ENCODE measurements around the gene EHMT1.

The EHMT1 gene

GRCh38 chr9:137836151-137836830, 217.5 kb downstream of the EHMT1 start:
- Histone ChIP-seq H3K4me1 (ENCODE audit: control insufficient read depth in 1 of 2, insufficient read depth in 2 of 2, low read length in 2 of 2) (no peaks in the 10 kb centered on the region), H3K27ac (ENCODE audit: low read depth, low read length) (no peak overlapping the region), H3K9ac (ENCODE audit: low read depth in 1 of 2, low read length in 2 of 2) (no peak overlapping the region), H3K4me3 (ENCODE audit: low read depth in 1 of 2, low read length in 2 of 2) (no peak overlapping the region), H3K27me3 (ENCODE audit: control insufficient read depth in 1 of 2, insufficient read depth in 2 of 2, low read length in 2 of 2) (no peaks in the 10 kb centered on the region), H3K9me3 (ENCODE audit: control insufficient read depth in 1 of 2, low read length in 2 of 2) (no peaks in the 10 kb centered on the region), H3K36me3 (ENCODE audit: control insufficient read depth in 1 of 2, insufficient read depth in 2 of 2, low read length in 2 of 2) (peaks cover 20 to 50% of the 10 kb centered on the region in 2 donors)

- Histone ChIP-seq H3K36me3 (ENCODE audit: control insufficient read depth in 1 of 2, insufficient read depth in 2 of 2, low read length in 2 of 2) (peaks cover 20 to 50% of the 10 kb centered on the region in 2 donors), H3K27ac (ENCODE audit: low read depth, low read length) (no peak overlapping the region), H3K4me3 (ENCODE audit: low read depth in 1 of 2, low read length in 2 of 2) (no peak overlapping the region)
These were observed 218.0 kb downstream of the EHMT1 start for GRCh38 chr9:137836831-137837241.

GRCh38 chr9:137837345-137838278, 218.8 kb downstream of the EHMT1 start:
- H3K27me3 ChIP-seq (ENCODE audit: control insufficient read depth in 1 of 2, insufficient read depth in 2 of 2, low read length in 2 of 2) = no peaks in the 10 kb centered on the region
- no peaks in the 10 kb centered on the region for H3K9me3 ChIP-seq (ENCODE audit: control insufficient read depth in 1 of 2, low read length in 2 of 2)
- peaks cover 20 to 43% of the 10 kb centered on the region in 2 donors for H3K36me3 ChIP-seq (ENCODE audit: control insufficient read depth in 1 of 2, insufficient read depth in 2 of 2, low read length in 2 of 2)
- H3K9ac ChIP-seq (ENCODE audit: low read depth in 1 of 2, low read length in 2 of 2) = no peak overlapping the region
- H3K4me1 ChIP-seq (ENCODE audit: control insufficient read depth in 1 of 2, insufficient read depth in 2 of 2, low read length in 2 of 2) = no peaks in the 10 kb centered on the region
- H3K4me3 ChIP-seq (ENCODE audit: low read depth in 1 of 2, low read length in 2 of 2) = no peak overlapping the region
- H3K27ac ChIP-seq (ENCODE audit: low read depth, low read length) = no peak overlapping the region

More at GRCh38 chr9:137836831-137837241, 218.0 kb downstream of the EHMT1 start:
- Histone ChIP-seq H3K27me3 (ENCODE audit: control insufficient read depth in 1 of 2, insufficient read depth in 2 of 2, low read length in 2 of 2) (no peaks in the 10 kb centered on the region), H3K4me1 (ENCODE audit: control insufficient read depth in 1 of 2, insufficient read depth in 2 of 2, low read length in 2 of 2) (no peaks in the 10 kb centered on the region), H3K9me3 (ENCODE audit: control insufficient read depth in 1 of 2, low read length in 2 of 2) (no peaks in the 10 kb centered on the region), H3K9ac (ENCODE audit: low read depth in 1 of 2, low read length in 2 of 2) (no peak overlapping the region)

GRCh38 chr9:137838576-137838975, 219.8 kb downstream of the EHMT1 start:
- no peaks in the 10 kb centered on the region for H3K9me3 ChIP-seq (ENCODE audit: control insufficient read depth in 1 of 2, low read length in 2 of 2)
- no peak overlapping the region for H3K9ac ChIP-seq (ENCODE audit: low read depth in 1 of 2, low read length in 2 of 2)
- no peak overlapping the region for H3K27ac ChIP-seq (ENCODE audit: low read depth, low read length)
- no peaks in the 10 kb centered on the region for H3K4me1 ChIP-seq (ENCODE audit: control insufficient read depth in 1 of 2, insufficient read depth in 2 of 2, low read length in 2 of 2)
- peaks cover 20 to 34% of the 10 kb centered on the region in 2 donors for H3K36me3 ChIP-seq (ENCODE audit: control insufficient read depth in 1 of 2, insufficient read depth in 2 of 2, low read length in 2 of 2)
- no peak overlapping the region for H3K4me3 ChIP-seq (ENCODE audit: low read depth in 1 of 2, low read length in 2 of 2)
- H3K27me3 ChIP-seq (ENCODE audit: control insufficient read depth in 1 of 2, insufficient read depth in 2 of 2, low read length in 2 of 2) = no peaks in the 10 kb centered on the region

- H3K27me3 ChIP-seq (ENCODE audit: control insufficient read depth in 1 of 2, insufficient read depth in 2 of 2, low read length in 2 of 2) = no peaks in the 10 kb centered on the region
- H3K36me3 ChIP-seq (ENCODE audit: control insufficient read depth in 1 of 2, insufficient read depth in 2 of 2, low read length in 2 of 2) = peaks cover 0 to 1% of the 10 kb centered on the region in 2 donors
- H3K4me3 ChIP-seq (ENCODE audit: low read depth in 1 of 2, low read length in 2 of 2) = no peak overlapping the region
- no peak overlapping the region for H3K9ac ChIP-seq (ENCODE audit: low read depth in 1 of 2, low read length in 2 of 2)
- H3K9me3 ChIP-seq (ENCODE audit: control insufficient read depth in 1 of 2, low read length in 2 of 2) = no peaks in the 10 kb centered on the region
- H3K27ac ChIP-seq (ENCODE audit: low read depth, low read length) = no peak overlapping the region
- no peaks in the 10 kb centered on the region for H3K4me1 ChIP-seq (ENCODE audit: control insufficient read depth in 1 of 2, insufficient read depth in 2 of 2, low read length in 2 of 2)
These were observed 224.6 kb downstream of the EHMT1 start for GRCh38 chr9:137843355-137843754.

- peaks cover 8 to 10% of the 10 kb centered on the region in 2 donors for H3K9me3 ChIP-seq (ENCODE audit: control insufficient read depth in 1 of 2, low read length in 2 of 2)
- no peaks in the 10 kb centered on the region for H3K4me1 ChIP-seq (ENCODE audit: control insufficient read depth in 1 of 2, insufficient read depth in 2 of 2, low read length in 2 of 2)
- H3K27me3 ChIP-seq (ENCODE audit: control insufficient read depth in 1 of 2, insufficient read depth in 2 of 2, low read length in 2 of 2) = no peaks in the 10 kb centered on the region
- H3K4me3 ChIP-seq (ENCODE audit: low read depth in 1 of 2, low read length in 2 of 2) = no peak overlapping the region
- no peak overlapping the region for H3K27ac ChIP-seq (ENCODE audit: low read depth, low read length)
- no peak overlapping the region for H3K9ac ChIP-seq (ENCODE audit: low read depth in 1 of 2, low read length in 2 of 2)
- no peaks in the 10 kb centered on the region for H3K36me3 ChIP-seq (ENCODE audit: control insufficient read depth in 1 of 2, insufficient read depth in 2 of 2, low read length in 2 of 2)
These were observed 232.9 kb downstream of the EHMT1 start for GRCh38 chr9:137851516-137852267.

- Histone ChIP-seq H3K4me3 (ENCODE audit: low read depth in 1 of 2, low read length in 2 of 2) (no peak overlapping the region), H3K4me1 (ENCODE audit: control insufficient read depth in 1 of 2, insufficient read depth in 2 of 2, low read length in 2 of 2) (no peaks in the 10 kb centered on the region), H3K36me3 (ENCODE audit: control insufficient read depth in 1 of 2, insufficient read depth in 2 of 2, low read length in 2 of 2) (no peaks in the 10 kb centered on the region), H3K9ac (ENCODE audit: low read depth in 1 of 2, low read length in 2 of 2) (no peak overlapping the region), H3K27ac (ENCODE audit: low read depth, low read length) (no peak overlapping the region), H3K9me3 (ENCODE audit: control insufficient read depth in 1 of 2, low read length in 2 of 2) (peaks cover 8 to 10% of the 10 kb centered on the region in 2 donors), H3K27me3 (ENCODE audit: control insufficient read depth in 1 of 2, insufficient read depth in 2 of 2, low read length in 2 of 2) (no peaks in the 10 kb centered on the region)
These were observed 234.7 kb downstream of the EHMT1 start for GRCh38 chr9:137853392-137853995.

GRCh38 chr9:137860361-137860760, 241.6 kb downstream of the EHMT1 start:
- H3K4me1 ChIP-seq (ENCODE audit: control insufficient read depth in 1 of 2, insufficient read depth in 2 of 2, low read length in 2 of 2) = no peaks in the 10 kb centered on the region
- H3K27me3 ChIP-seq (ENCODE audit: control insufficient read depth in 1 of 2, insufficient read depth in 2 of 2, low read length in 2 of 2) = no peaks in the 10 kb centered on the region
- peaks cover 5 to 12% of the 10 kb centered on the region in 2 donors for H3K9me3 ChIP-seq (ENCODE audit: control insufficient read depth in 1 of 2, low read length in 2 of 2)
- no peaks in the 10 kb centered on the region for H3K36me3 ChIP-seq (ENCODE audit: control insufficient read depth in 1 of 2, insufficient read depth in 2 of 2, low read length in 2 of 2)
- no peak overlapping the region for H3K9ac ChIP-seq (ENCODE audit: low read depth in 1 of 2, low read length in 2 of 2)
- H3K27ac ChIP-seq (ENCODE audit: low read depth, low read length) = no peak overlapping the region
- no peak overlapping the region for H3K4me3 ChIP-seq (ENCODE audit: low read depth in 1 of 2, low read length in 2 of 2)

GRCh38 chr9:137865581-137866145, 246.9 kb downstream of the EHMT1 start:
- Histone ChIP-seq H3K9ac (ENCODE audit: low read depth in 1 of 2, low read length in 2 of 2) (no peak overlapping the region), H3K4me1 (ENCODE audit: control insufficient read depth in 1 of 2, insufficient read depth in 2 of 2, low read length in 2 of 2) (no peaks in the 10 kb centered on the region), H3K4me3 (ENCODE audit: low read depth in 1 of 2, low read length in 2 of 2) (no peak overlapping the region), H3K27me3 (ENCODE audit: control insufficient read depth in 1 of 2, insufficient read depth in 2 of 2, low read length in 2 of 2) (no peaks in the 10 kb centered on the region), H3K27ac (ENCODE audit: low read depth, low read length) (no peak overlapping the region), H3K9me3 (ENCODE audit: control insufficient read depth in 1 of 2, low read length in 2 of 2) (peaks cover 0 to under 1% of the 10 kb centered on the region in 2 donors), H3K36me3 (ENCODE audit: control insufficient read depth in 1 of 2, insufficient read depth in 2 of 2, low read length in 2 of 2) (no peaks in the 10 kb centered on the region)

Measured in duodenal mucosa (tissue), 2 donors.